GM18508 (cell line): ENCODE results near the gene GLMP.

ENCODE experiments used
- ATAC-seq: cut with Tn5 transposase; IDR thresholded peaks from one replicate; pipeline ENCODE4 v1.9.1; 2021; ENCODE audit warnings: moderate number of reproducible peaks; ENCODE audit not compliant: insufficient read depth, unreplicated experiment

GLMP gene

GRCh38 chr1:156258859-156259258 lies 36.6 kb downstream of the GLMP start:
- no peak for ATAC-seq

- ATAC-seq = no peak
These were observed 37.8 kb downstream of the GLMP start for GRCh38 chr1:156257711-156258110.

GRCh38 chr1:156253634-156254033 lies 41.8 kb downstream of the GLMP start:
- ATAC-seq = no peak

- ATAC-seq = no peak
These were observed 44.0 kb downstream of the GLMP start for GRCh38 chr1:156251527-156251926.

- no peak for ATAC-seq
These were observed 45.9 kb downstream of the GLMP start for GRCh38 chr1:156249593-156249992.

GRCh38 chr1:156248323-156248683 lies 47.2 kb downstream of the GLMP start:
- ATAC-seq = no peak

GRCh38 chr1:156247460-156248322 lies 47.8 kb downstream of the GLMP start, which contains the start of gene PAQR6:
Gene PAQR6 (minus strand): TSS chr1:156248056. CDS start chr1:156246731, 1,325 bp downstream.
- no peak for ATAC-seq

GRCh38 chr1:156246781-156247459 lies 48.6 kb downstream of the GLMP start:
- no peak for ATAC-seq

GRCh38 chr1:156246241-156246780 lies 49.2 kb downstream of the GLMP start:
- no peak for ATAC-seq

GRCh38 chr1:156245451-156246232 lies 49.8 kb downstream of the GLMP start:
- no peak for ATAC-seq

- ATAC-seq = no peak
These were observed 50.8 kb downstream of the GLMP start for GRCh38 chr1:156244712-156245111.

GRCh38 chr1:156244126-156244525 lies 51.4 kb downstream of the GLMP start:
- no peak for ATAC-seq

- no peak for ATAC-seq
These were observed 52.7 kb downstream of the GLMP start for GRCh38 chr1:156242738-156243137.
